ENCODE results near the gene CXXC1.

GRCh38 chr18:50287441-50288347, at the start of gene CXXC1:
- no peak for TF ChIP-seq E2F5 (CRISPR knock-in tag; conservative IDR thresholded peaks at IDR 0.05)
- no peak for TF ChIP-seq ZBTB34 (CRISPR knock-in tag; IDR thresholded peaks at IDR 0.05)
- no peak for TF ChIP-seq ZNF570 (CRISPR knock-in tag; IDR thresholded peaks at IDR 0.05; ENCODE audit: borderline replicate concordance)
